Omental fat pad (tissue), 4 donors: Measurements from ENCODE around the gene DENND1A. TPM values are rescaled to one million over a fixed set of nuclear protein-coding genes. Genes with fewer than 3 reads are reported as not detected.

ENCODE experiments used
- ATAC-seq: fragments of 150-250 bp; one replicate; pipeline ENCODE4 v1.9.1; 2016; ENCODE audit warnings: mild to moderate bottlenecking, moderate library complexity; ENCODE audit not compliant: low FRiP score
- DNase-seq: peaks from one replicate; pipeline ENCODE4 v3.0.0-alpha.2; 2019; ENCODE audit warnings: low spot score
- CTCF ChIP-seq, 3 donors: fragments of 450-650 bp; IDR thresholded peaks; one replicate each; pipeline ENCODE4 v1.5.1; 2016 to 2017; ENCODE audit warnings: antibody characterized with exemption in 3 of 3, mild to moderate bottlenecking in 3 of 3, moderate library complexity in 2 of 3
- total RNA-seq, 4 donors: library from RNA; depleted of rRNA; stranded (reverse); fragments of >200 nt; gene quantifications; one replicate each; pipeline ENCODE4 v1.1.0, GENCODE V29; 2016

DENND1A gene
- total RNA-seq, 4 donors from 2014 or later = 15.2 to 22.8 (median 20.7) TPM

GRCh38 chr9:123484130-123484529 lies 445.8 kb downstream of the DENND1A start:
- ATAC-seq (no peak), DNase-seq (no peak)
- no peak for TF ChIP-seq CTCF (IDR thresholded peaks at IDR 0.05)

GRCh38 chr9:123483191-123483803 lies 446.6 kb downstream of the DENND1A start:
- DNase-seq (no peak), ATAC-seq (no peak)
- no peak for TF ChIP-seq CTCF (IDR thresholded peaks at IDR 0.05)

- no peak for TF ChIP-seq CTCF (IDR thresholded peaks at IDR 0.05)
- DNase-seq = no peak
- ATAC-seq = no peak
Measured at GRCh38 chr9:123482295-123482968, 447.5 kb downstream of the DENND1A start.

GRCh38 chr9:123481209-123481865 lies 448.6 kb downstream of the DENND1A start:
- no peak for ATAC-seq
- TF ChIP-seq CTCF (IDR thresholded peaks at IDR 0.05) = no peak
- no peak for DNase-seq

- DNase-seq (no peak), ATAC-seq (no peak)
- no peak for TF ChIP-seq CTCF (IDR thresholded peaks at IDR 0.05)
Measured at GRCh38 chr9:123480791-123481190, 449.1 kb downstream of the DENND1A start.

GRCh38 chr9:123480096-123480495 lies 449.8 kb downstream of the DENND1A start:
- no peak for ATAC-seq
- DNase-seq = no peak
- no peak for TF ChIP-seq CTCF (IDR thresholded peaks at IDR 0.05)
